Fibroblast of pulmonary artery (primary cell): ENCODE measurements around the gene ITGA8.

Experiments used
- DNase-seq: peaks from one replicate; pipeline ENCODE4 v3.0.0-alpha.2; 2010; ENCODE audit warnings: low read depth
- H3K4me3 ChIP-seq: replicated peaks from 2 replicates; pipeline ENCODE4 v1.5.1; 2011; ENCODE audit warnings: low read depth, mild to moderate bottlenecking, control low read depth, low read length, moderate library complexity
- CTCF ChIP-seq: IDR thresholded peaks from 2 replicates; pipeline ENCODE4 v1.5.1; 2011; ENCODE audit warnings: mild to moderate bottlenecking, control low read depth, low read length, inconsistent platforms; ENCODE audit errors: missing control alignments

ITGA8 gene

GRCh38 chr10:15737656-15738055 is 17.9 kb upstream of the ITGA8 start:
- H3K4me3 ChIP-seq, result no peak overlapping the region
- no peak for DNase-seq
- TF ChIP-seq CTCF, result no peak

GRCh38 chr10:15735763-15736162 is 16.0 kb upstream of the ITGA8 start:
- no peak overlapping the region for H3K4me3 ChIP-seq
- no peak for TF ChIP-seq CTCF
- DNase-seq, result no peak

- DNase-seq, result no peak
- no peak overlapping the region for H3K4me3 ChIP-seq
- no peak for TF ChIP-seq CTCF
These were observed 10.6 kb upstream of the ITGA8 start for GRCh38 chr10:15730341-15730740.

GRCh38 chr10:15729890-15730289 is 10.2 kb upstream of the ITGA8 start:
- no peak for TF ChIP-seq CTCF
- no peak overlapping the region for H3K4me3 ChIP-seq
- DNase-seq, result no peak

- TF ChIP-seq CTCF, result no peak
- DNase-seq, result no peak
- no peak overlapping the region for H3K4me3 ChIP-seq
These were observed 6.3 kb upstream of the ITGA8 start for GRCh38 chr10:15726042-15726441.

- no peak overlapping the region for H3K4me3 ChIP-seq
- DNase-seq, result peak; percentile 75
- peak; percentile 78 for TF ChIP-seq CTCF
These were observed 5.9 kb upstream of the ITGA8 start for GRCh38 chr10:15725603-15726002.

- TF ChIP-seq CTCF, result no peak
- H3K4me3 ChIP-seq, result no peak overlapping the region
- no peak for DNase-seq
These were observed 5.0 kb upstream of the ITGA8 start for GRCh38 chr10:15724683-15725082.
